Left ventricle myocardium inferior (tissue), 1 donor: Measurements from ENCODE around the gene FRK. TPM values are rescaled to one million over a fixed set of nuclear protein-coding genes. Genes with fewer than 3 reads are reported as not detected.

ENCODE experiments used
- DNase-seq: peaks from one replicate; pipeline ENCODE4 v3.0.0-alpha.2; 2020
- H3K27ac ChIP-seq: fragments of 200-600 bp; replicated peaks from 2 replicates; pipeline ENCODE4 v1.8.0; 2021
- H3K27me3 ChIP-seq: fragments of 200-600 bp; 2 replicates; pipeline ENCODE4 v1.8.0; 2021; ENCODE audit warnings: low read depth
- H3K36me3 ChIP-seq: fragments of 200-600 bp; 2 replicates; pipeline ENCODE4 v1.8.0; 2021
- H3K4me1 ChIP-seq: fragments of 200-600 bp; 2 replicates; pipeline ENCODE4 v1.8.0; 2021
- H3K4me3 ChIP-seq: fragments of 200-600 bp; 2 replicates; pipeline ENCODE4 v1.8.0; 2021; ENCODE audit warnings: mild to moderate bottlenecking, moderate library complexity
- H3K9me3 ChIP-seq: fragments of 200-600 bp; replicated peaks from 2 replicates; pipeline ENCODE4 v1.8.0; 2021
- CTCF ChIP-seq: fragments of 200-600 bp; IDR thresholded peaks from 2 replicates; pipeline ENCODE4 v1.8.0; 2021; ENCODE audit warnings: antibody characterized with exemption, mild to moderate bottlenecking, borderline replicate concordance
- intact Hi-C: fragments of 100-400 bp; cut with micrococcal nuclease; formaldehyde crosslinking; loops from one replicate; pipeline ENCODE4 v1.11.0; 2022
- total RNA-seq: library from RNA; stranded (reverse); fragmentation: NEBNext Ultra II Directional; extraction: Animal tissue kit (Norgen Biotek cat#: 25700); gene quantifications from one replicate; pipeline ENCODE4 v1.2.1, GENCODE V29; 2021
- donor health status: DM: no; HTN: yes; CAD: no; lungs with severe emphysema.

FRK gene
- total RNA-seq, 1 donor from 2014 or later = 11.2 TPM

GRCh38 chr6:116028233-116028632 is 32.5 kb downstream of the FRK start:
- Histone ChIP-seq H3K4me3 (no peak overlapping the region), H3K27ac (no peak overlapping the region), H3K36me3 (no peaks in the 10 kb centered on the region), H3K9me3 (no peaks in the 10 kb centered on the region), H3K4me1 (peaks cover 11% of the 10 kb centered on the region), H3K27me3 (no peaks in the 10 kb centered on the region)
- intact Hi-C loops = no loop called here
- DNase-seq = no peak
- no peak for TF ChIP-seq CTCF

- H3K36me3 ChIP-seq = no peaks in the 10 kb centered on the region
- H3K27me3 ChIP-seq = no peaks in the 10 kb centered on the region
- H3K9me3 ChIP-seq = no peaks in the 10 kb centered on the region
- no peak overlapping the region for H3K4me3 ChIP-seq
- intact Hi-C loops = no loop called here
- DNase-seq = no peak
- no peak overlapping the region for H3K27ac ChIP-seq
- H3K4me1 ChIP-seq = peaks cover 9% of the 10 kb centered on the region
- no peak for TF ChIP-seq CTCF
Observed at GRCh38 chr6:116027801-116028200, 32.9 kb downstream of the FRK start.

- H3K27me3 ChIP-seq = no peaks in the 10 kb centered on the region
- no peaks in the 10 kb centered on the region for H3K4me1 ChIP-seq
- intact Hi-C loops = no loop called here
- no peak overlapping the region for H3K27ac ChIP-seq
- no peaks in the 10 kb centered on the region for H3K36me3 ChIP-seq
- no peak for DNase-seq
- no peak overlapping the region for H3K4me3 ChIP-seq
- no peaks in the 10 kb centered on the region for H3K9me3 ChIP-seq
- TF ChIP-seq CTCF = no peak
Observed at GRCh38 chr6:116025405-116025804, 35.3 kb downstream of the FRK start.

- Histone ChIP-seq H3K27ac (no peak overlapping the region), H3K4me1 (peaks cover 17% of the 10 kb centered on the region), H3K36me3 (no peaks in the 10 kb centered on the region), H3K27me3 (no peaks in the 10 kb centered on the region), H3K9me3 (no peaks in the 10 kb centered on the region), H3K4me3 (no peak overlapping the region)
- TF ChIP-seq CTCF = no peak
- intact Hi-C loops = no loop called here
- no peak for DNase-seq
Observed at GRCh38 chr6:116022841-116023445, 37.7 kb downstream of the FRK start.

- no peak for TF ChIP-seq CTCF
- H3K4me3 ChIP-seq = no peak overlapping the region
- intact Hi-C loops = no loop called here
- no peaks in the 10 kb centered on the region for H3K9me3 ChIP-seq
- H3K27me3 ChIP-seq = no peaks in the 10 kb centered on the region
- no peaks in the 10 kb centered on the region for H3K36me3 ChIP-seq
- H3K4me1 ChIP-seq = peaks cover 39% of the 10 kb centered on the region
- no peak for DNase-seq
- H3K27ac ChIP-seq = no peak overlapping the region
Observed at GRCh38 chr6:116020738-116021137, 40.0 kb downstream of the FRK start.

GRCh38 chr6:116019428-116019827 is 41.3 kb downstream of the FRK start:
- Histone ChIP-seq H3K9me3 (no peaks in the 10 kb centered on the region), H3K27ac (no peak overlapping the region), H3K27me3 (no peaks in the 10 kb centered on the region), H3K4me1 (peaks cover 45% of the 10 kb centered on the region), H3K4me3 (no peak overlapping the region), H3K36me3 (no peaks in the 10 kb centered on the region)
- intact Hi-C loops = no loop called here
- DNase-seq = no peak
- TF ChIP-seq CTCF = no peak
